Measurements from ENCODE around the gene GLI3. TPM values are rescaled to one million over a fixed set of nuclear protein-coding genes. Genes with fewer than 3 reads are reported as not detected.
A peak's percentile ranks its signal among the peaks of the same experiment; 100 is the strongest.

Gene GLI3
- total RNA-seq, 1 donor from 2014 or later: 27.7 TPM

GRCh38 chr7:41933427-41933826, 303.6 kb downstream of the GLI3 start:
- H3K27me3 Mint-ChIP-seq (ENCODE audit: low read depth, unreplicated experiment): peaks cover 2% of the 10 kb centered on the region
- Histone ChIP-seq H3K4me2 (ENCODE audit: low read length) (no peak overlapping the region), H3K79me2 (ENCODE audit: insufficient read depth, low read length) (no peaks in the 10 kb centered on the region), H4K20me1 (ENCODE audit: insufficient read depth, low read length) (no peaks in the 10 kb centered on the region), H3K9me3 (ENCODE audit: insufficient read depth, low read depth, low read length) (no peaks in the 10 kb centered on the region), H3K36me3 (ENCODE audit: insufficient read depth, low read length) (no peaks in the 10 kb centered on the region), H2AFZ (ENCODE audit: low read depth, low read length) (no peak overlapping the region), H3K27ac (ENCODE audit: low read depth, low read length) (no peak overlapping the region), H3K4me3 (ENCODE audit: insufficient read depth, low read depth, low read length) (no peak overlapping the region), H3K27me3 (ENCODE audit: insufficient read depth, low read length) (no peaks in the 10 kb centered on the region), H3K9ac (ENCODE audit: low read length) (no peak overlapping the region), H3K4me1 (ENCODE audit: insufficient read depth, low read length) (peaks cover 6% of the 10 kb centered on the region)
- H3K4me3 Mint-ChIP-seq (ENCODE audit: unreplicated experiment): no peak overlapping the region
- H3K9me3 Mint-ChIP-seq (ENCODE audit: unreplicated experiment): peaks cover 1% of the 10 kb centered on the region
- TF ChIP-seq EZH2 (IDR thresholded peaks at IDR 0.05; ENCODE audit: insufficient read depth, low read length): no peak
- TF ChIP-seq CTCF (IDR thresholded peaks at IDR 0.05; ENCODE audit: insufficient read depth, low read depth, low read length): no peak
- DNase-seq (ENCODE audit: low read depth) (no peak), FAIRE-seq (no peak)
- H3K4me1 Mint-ChIP-seq (ENCODE audit: low read depth, unreplicated experiment): peaks cover 17% of the 10 kb centered on the region
- no peak overlapping the region for H3K27ac Mint-ChIP-seq (ENCODE audit: unreplicated experiment)
- H3K36me3 Mint-ChIP-seq (ENCODE audit: low read depth, unreplicated experiment): no peaks in the 10 kb centered on the region

GRCh38 chr7:41931263-41931646, 305.8 kb downstream of the GLI3 start:
- H3K27ac Mint-ChIP-seq (ENCODE audit: unreplicated experiment): peak overlapping the region; percentile 38
- no peak overlapping the region for H3K4me3 Mint-ChIP-seq (ENCODE audit: unreplicated experiment)
- Histone ChIP-seq H3K79me2 (ENCODE audit: insufficient read depth, low read length) (no peaks in the 10 kb centered on the region), H3K9me3 (ENCODE audit: insufficient read depth, low read depth, low read length) (no peaks in the 10 kb centered on the region), H3K4me2 (ENCODE audit: low read length) (no peak overlapping the region), H3K4me1 (ENCODE audit: insufficient read depth, low read length) (peaks cover 6% of the 10 kb centered on the region), H3K27me3 (ENCODE audit: insufficient read depth, low read length) (no peaks in the 10 kb centered on the region), H2AFZ (ENCODE audit: low read depth, low read length) (no peak overlapping the region), H3K36me3 (ENCODE audit: insufficient read depth, low read length) (no peaks in the 10 kb centered on the region), H3K9ac (ENCODE audit: low read length) (no peak overlapping the region), H3K4me3 (ENCODE audit: insufficient read depth, low read depth, low read length) (no peak overlapping the region), H4K20me1 (ENCODE audit: insufficient read depth, low read length) (no peaks in the 10 kb centered on the region), H3K27ac (ENCODE audit: low read depth, low read length) (no peak overlapping the region)
- no peak for DNase-seq (ENCODE audit: low read depth)
- peaks cover 20% of the 10 kb centered on the region for H3K4me1 Mint-ChIP-seq (ENCODE audit: low read depth, unreplicated experiment)
- H3K9me3 Mint-ChIP-seq (ENCODE audit: unreplicated experiment): no peaks in the 10 kb centered on the region
- FAIRE-seq: peak; percentile 29
- H3K36me3 Mint-ChIP-seq (ENCODE audit: low read depth, unreplicated experiment): no peaks in the 10 kb centered on the region
- peaks cover 2% of the 10 kb centered on the region for H3K27me3 Mint-ChIP-seq (ENCODE audit: low read depth, unreplicated experiment)
- TF ChIP-seq EZH2 (IDR thresholded peaks at IDR 0.05; ENCODE audit: insufficient read depth, low read length) (no peak), CTCF (IDR thresholded peaks at IDR 0.05; ENCODE audit: insufficient read depth, low read depth, low read length) (no peak)

- H3K9ac ChIP-seq (ENCODE audit: low read length): no peak overlapping the region
- H3K27me3 ChIP-seq (ENCODE audit: insufficient read depth, low read length): no peaks in the 10 kb centered on the region
- Mint-ChIP-seq H3K27me3 (ENCODE audit: low read depth, unreplicated experiment) (peaks cover 2% of the 10 kb centered on the region), H3K9me3 (ENCODE audit: unreplicated experiment) (no peaks in the 10 kb centered on the region), H3K4me1 (ENCODE audit: low read depth, unreplicated experiment) (peaks cover 20% of the 10 kb centered on the region), H3K4me3 (ENCODE audit: unreplicated experiment) (no peak overlapping the region), H3K36me3 (ENCODE audit: low read depth, unreplicated experiment) (no peaks in the 10 kb centered on the region), H3K27ac (ENCODE audit: unreplicated experiment) (peak overlapping the region; percentile 38)
- H3K4me2 ChIP-seq (ENCODE audit: low read length): peak overlapping the region; percentile 29
- H3K9me3 ChIP-seq (ENCODE audit: insufficient read depth, low read depth, low read length): no peaks in the 10 kb centered on the region
- TF ChIP-seq CTCF (IDR thresholded peaks at IDR 0.05; ENCODE audit: insufficient read depth, low read depth, low read length) (no peak), EZH2 (IDR thresholded peaks at IDR 0.05; ENCODE audit: insufficient read depth, low read length) (no peak)
- no peaks in the 10 kb centered on the region for H3K36me3 ChIP-seq (ENCODE audit: insufficient read depth, low read length)
- no peak overlapping the region for H2AFZ ChIP-seq (ENCODE audit: low read depth, low read length)
- FAIRE-seq (no peak), DNase-seq (ENCODE audit: low read depth) (peak; percentile 81)
- no peaks in the 10 kb centered on the region for H4K20me1 ChIP-seq (ENCODE audit: insufficient read depth, low read length)
- H3K27ac ChIP-seq (ENCODE audit: low read depth, low read length): peak overlapping the region; percentile 59
- H3K79me2 ChIP-seq (ENCODE audit: insufficient read depth, low read length): no peaks in the 10 kb centered on the region
- H3K4me1 ChIP-seq (ENCODE audit: insufficient read depth, low read length): peaks cover 6% of the 10 kb centered on the region
- H3K4me3 ChIP-seq (ENCODE audit: insufficient read depth, low read depth, low read length): no peak overlapping the region
Observed at GRCh38 chr7:41930538-41931262, 306.3 kb downstream of the GLI3 start.
